ENCODE results near the gene ELFN2.

The ELFN2 gene

DNA sequence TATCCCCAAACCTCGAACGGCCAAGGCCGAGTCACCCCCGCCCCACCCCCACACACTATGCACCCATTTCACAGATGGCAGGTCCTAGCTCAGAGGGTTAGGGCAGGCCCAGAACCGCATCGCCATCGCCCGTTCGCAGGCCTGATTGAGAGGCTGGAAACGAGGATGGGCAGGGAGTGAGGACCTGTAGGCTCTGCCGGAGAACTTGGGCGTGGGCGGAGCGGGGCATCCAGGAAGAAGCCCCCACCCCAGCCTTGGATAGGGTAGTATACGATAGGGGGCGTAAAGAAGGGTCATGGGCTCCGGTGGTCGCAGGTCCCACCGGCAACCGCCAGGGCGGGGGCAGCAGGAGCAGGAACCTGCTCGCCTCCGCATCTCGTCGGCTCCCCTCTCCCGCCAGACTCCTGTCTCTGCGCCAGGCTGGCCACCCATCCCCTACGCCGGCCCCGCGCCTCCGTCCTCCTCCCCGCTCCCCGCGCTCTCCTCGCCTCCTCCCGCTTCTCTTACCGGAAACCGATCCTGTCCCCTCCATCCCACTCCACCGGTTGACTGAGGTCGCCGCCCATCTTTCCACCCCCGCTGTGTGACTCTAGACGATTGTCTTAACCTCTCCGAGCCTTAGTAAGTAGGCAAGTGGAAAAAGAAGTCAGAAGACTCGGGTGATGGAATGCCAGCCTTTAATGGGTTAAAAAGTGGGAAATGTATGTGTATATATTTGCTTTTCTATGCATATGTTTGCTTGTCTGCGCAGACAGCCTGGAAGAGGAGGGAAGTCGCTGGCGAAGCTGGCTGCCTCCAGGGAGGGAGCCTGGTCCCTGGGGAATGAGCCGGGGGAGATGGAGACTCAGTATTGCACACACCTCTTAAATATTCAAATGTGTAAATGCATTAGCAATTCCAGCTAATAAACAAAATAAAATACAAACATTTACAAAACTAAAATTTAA, 92.1 kb downstream of the ELFN2 start:
- Mint-ChIP-seq H3K9me3 (no peaks in the 10 kb centered on the region), H3K27ac (no peak overlapping the region), H3K4me3 (peak overlapping the region; percentile 29), H3K27me3 (ENCODE audit: low read depth, poor library complexity) (peaks cover 99% of the 10 kb centered on the region), H3K4me1 (peaks cover 37% of the 10 kb centered on the region), H3K36me3 (ENCODE audit: low read depth) (no peaks in the 10 kb centered on the region)
- no peak for TF ChIP-seq CTCF (IDR thresholded peaks at IDR 0.05)
- peak; percentile 51 for DNase-seq

- H3K36me3 Mint-ChIP-seq (ENCODE audit: low read depth): no peaks in the 10 kb centered on the region
- peak; percentile 39 for DNase-seq
- TF ChIP-seq CTCF (IDR thresholded peaks at IDR 0.05): no peak
- no peaks in the 10 kb centered on the region for H3K9me3 Mint-ChIP-seq
- H3K27me3 Mint-ChIP-seq (ENCODE audit: low read depth, poor library complexity): peaks cover 98% of the 10 kb centered on the region
- H3K27ac Mint-ChIP-seq: no peak overlapping the region
- H3K4me1 Mint-ChIP-seq: peaks cover 42% of the 10 kb centered on the region
- H3K4me3 Mint-ChIP-seq: peak overlapping the region; percentile 32
Measured at GRCh38 chr22:37334461-37334858, 92.8 kb downstream of the ELFN2 start.

GRCh38 chr22:37333724-37334460, 93.4 kb downstream of the ELFN2 start:
- DNase-seq: no peak
- H3K4me1 Mint-ChIP-seq: peaks cover 45% of the 10 kb centered on the region
- TF ChIP-seq CTCF (IDR thresholded peaks at IDR 0.05): no peak
- peak overlapping the region; percentile 32 for H3K4me3 Mint-ChIP-seq
- H3K27me3 Mint-ChIP-seq (ENCODE audit: low read depth, poor library complexity): peaks cover 98% of the 10 kb centered on the region
- H3K27ac Mint-ChIP-seq: no peak overlapping the region
- H3K36me3 Mint-ChIP-seq (ENCODE audit: low read depth): no peaks in the 10 kb centered on the region
- no peaks in the 10 kb centered on the region for H3K9me3 Mint-ChIP-seq

- Mint-ChIP-seq H3K27ac (no peak overlapping the region), H3K4me1 (peaks cover 39% of the 10 kb centered on the region), H3K27me3 (ENCODE audit: low read depth, poor library complexity) (peaks cover 98% of the 10 kb centered on the region), H3K9me3 (peaks cover 5% of the 10 kb centered on the region), H3K4me3 (no peak overlapping the region), H3K36me3 (ENCODE audit: low read depth) (no peaks in the 10 kb centered on the region)
- no peak for TF ChIP-seq CTCF (IDR thresholded peaks at IDR 0.05)
- no peak for DNase-seq
Measured at GRCh38 chr22:37331856-37332536, 95.3 kb downstream of the ELFN2 start.

- H3K36me3 Mint-ChIP-seq (ENCODE audit: low read depth): no peaks in the 10 kb centered on the region
- peaks cover 5% of the 10 kb centered on the region for H3K9me3 Mint-ChIP-seq
- H3K27ac Mint-ChIP-seq: no peak overlapping the region
- DNase-seq: no peak
- no peak overlapping the region for H3K4me3 Mint-ChIP-seq
- peaks cover 98% of the 10 kb centered on the region for H3K27me3 Mint-ChIP-seq (ENCODE audit: low read depth, poor library complexity)
- peaks cover 37% of the 10 kb centered on the region for H3K4me1 Mint-ChIP-seq
- TF ChIP-seq CTCF (IDR thresholded peaks at IDR 0.05): no peak
Measured at GRCh38 chr22:37331034-37331428, 96.2 kb downstream of the ELFN2 start.
